ENCODE results near the gene PCDHGB4.
"Not testable (repeated sequence)": the region's sequence is repeated elsewhere in the genome, so short reads cannot be mapped to it uniquely, and the experiment has no call there.

Gene PCDHGB4

DNA sequence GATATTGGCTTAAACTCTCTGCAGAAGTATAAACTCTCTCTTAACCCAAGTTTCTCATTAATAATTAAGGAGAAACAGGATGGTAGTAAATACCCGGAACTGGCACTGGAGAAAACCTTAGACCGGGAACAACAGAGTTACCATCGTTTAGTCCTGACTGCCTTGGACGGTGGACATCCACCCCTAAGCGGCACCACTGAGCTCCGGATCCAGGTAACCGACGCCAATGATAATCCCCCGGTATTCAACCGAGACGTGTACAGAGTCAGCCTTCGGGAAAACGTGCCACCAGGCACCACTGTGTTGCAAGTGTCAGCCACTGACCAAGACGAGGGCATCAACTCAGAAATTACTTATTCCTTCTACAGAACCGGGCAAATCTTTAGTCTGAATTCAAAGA, 11.1 kb downstream of the PCDHGB4 start:
- DNase-seq (ENCODE audit: low read depth in 2 of 2), result no peak

DNA sequence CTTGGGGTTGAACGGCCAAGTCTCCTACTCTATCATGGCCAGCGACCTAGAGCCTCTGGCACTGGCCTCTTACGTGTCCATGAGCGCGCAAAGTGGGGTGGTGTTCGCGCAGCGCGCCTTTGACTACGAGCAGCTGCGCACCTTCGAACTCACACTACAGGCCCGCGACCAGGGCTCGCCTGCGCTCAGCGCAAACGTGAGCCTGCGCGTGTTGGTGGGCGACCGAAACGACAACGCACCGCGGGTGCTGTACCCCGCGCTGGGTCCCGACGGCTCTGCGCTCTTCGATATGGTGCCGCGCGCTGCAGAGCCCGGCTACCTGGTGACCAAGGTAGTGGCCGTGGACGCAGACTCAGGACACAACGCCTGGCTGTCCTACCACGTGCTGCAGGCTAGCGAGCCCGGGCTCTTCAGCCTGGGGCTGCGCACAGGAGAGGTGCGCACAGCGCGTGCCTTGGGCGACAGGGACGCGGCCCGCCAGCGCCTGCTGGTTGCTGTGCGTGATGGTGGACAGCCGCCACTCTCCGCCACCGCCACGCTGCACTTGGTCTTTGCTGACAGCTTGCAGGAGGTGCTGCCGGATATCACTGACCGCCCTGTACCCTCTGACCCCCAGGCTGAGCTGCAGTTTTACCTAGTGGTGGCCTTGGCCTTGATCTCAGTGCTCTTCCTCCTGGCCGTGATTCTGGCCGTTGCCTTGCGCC, 12.2 kb downstream of the PCDHGB4 start:
- no peak for DNase-seq (ENCODE audit: low read depth in 2 of 2)

DNA sequence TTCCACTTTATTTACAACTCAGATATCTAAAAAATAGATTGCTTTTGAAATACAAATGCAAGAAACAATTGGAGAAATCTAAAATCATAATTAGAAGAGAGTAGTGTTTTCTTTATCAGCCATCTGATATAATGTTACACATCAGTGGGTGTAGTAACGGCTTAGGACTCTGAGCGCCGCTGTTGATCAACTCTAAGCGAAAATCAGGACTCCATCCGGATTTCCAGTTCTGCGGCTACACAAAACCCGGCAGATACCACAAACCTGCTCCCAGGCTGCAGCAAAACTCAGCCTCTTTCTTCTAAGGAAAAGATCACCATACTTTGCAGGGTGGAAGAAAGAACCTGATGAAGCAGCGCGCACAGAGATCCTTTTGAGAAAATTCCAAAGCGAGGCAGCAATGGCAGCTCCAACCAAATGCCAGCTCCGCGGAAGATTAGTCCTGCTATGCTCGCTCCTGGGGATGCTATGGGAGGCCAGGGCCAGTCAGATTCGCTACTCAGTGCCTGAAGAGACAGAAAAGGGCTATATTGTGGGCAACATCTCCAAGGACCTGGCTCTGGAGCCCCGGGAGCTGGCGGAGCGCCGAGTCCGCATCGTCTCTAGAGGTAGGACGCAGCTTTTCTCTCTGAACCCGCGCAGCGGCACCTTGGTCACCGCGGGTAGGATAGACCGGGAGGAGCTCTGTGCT, 15.2 kb downstream of the PCDHGB4 start, which contains the start of gene PCDHGA9:
PCDHGA9 (plus strand) TSS at position 226 of the 691 bp plus-strand sequence; CDS start at position 401, 175 bp downstream.
- no peak for DNase-seq (ENCODE audit: low read depth in 2 of 2)

DNA sequence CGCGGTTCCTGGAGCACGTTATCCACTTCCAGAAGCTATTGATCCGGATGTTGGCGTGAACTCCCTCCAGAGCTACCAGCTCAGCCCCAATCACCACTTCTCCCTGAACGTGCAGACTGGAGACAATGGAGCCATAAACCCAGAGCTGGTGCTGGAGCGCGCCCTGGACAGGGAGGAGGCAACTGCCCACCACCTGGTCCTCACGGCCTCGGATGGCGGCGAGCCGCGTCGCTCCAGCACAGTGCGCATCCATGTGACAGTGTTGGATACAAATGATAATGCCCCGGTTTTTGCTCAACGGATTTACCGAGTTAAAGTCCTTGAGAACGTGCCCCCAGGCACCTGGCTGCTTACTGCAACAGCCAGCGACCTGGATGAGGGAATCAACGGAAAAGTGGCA, 15.9 kb downstream of the PCDHGB4 start:
- DNase-seq (ENCODE audit: low read depth in 2 of 2), result no peak

DNA sequence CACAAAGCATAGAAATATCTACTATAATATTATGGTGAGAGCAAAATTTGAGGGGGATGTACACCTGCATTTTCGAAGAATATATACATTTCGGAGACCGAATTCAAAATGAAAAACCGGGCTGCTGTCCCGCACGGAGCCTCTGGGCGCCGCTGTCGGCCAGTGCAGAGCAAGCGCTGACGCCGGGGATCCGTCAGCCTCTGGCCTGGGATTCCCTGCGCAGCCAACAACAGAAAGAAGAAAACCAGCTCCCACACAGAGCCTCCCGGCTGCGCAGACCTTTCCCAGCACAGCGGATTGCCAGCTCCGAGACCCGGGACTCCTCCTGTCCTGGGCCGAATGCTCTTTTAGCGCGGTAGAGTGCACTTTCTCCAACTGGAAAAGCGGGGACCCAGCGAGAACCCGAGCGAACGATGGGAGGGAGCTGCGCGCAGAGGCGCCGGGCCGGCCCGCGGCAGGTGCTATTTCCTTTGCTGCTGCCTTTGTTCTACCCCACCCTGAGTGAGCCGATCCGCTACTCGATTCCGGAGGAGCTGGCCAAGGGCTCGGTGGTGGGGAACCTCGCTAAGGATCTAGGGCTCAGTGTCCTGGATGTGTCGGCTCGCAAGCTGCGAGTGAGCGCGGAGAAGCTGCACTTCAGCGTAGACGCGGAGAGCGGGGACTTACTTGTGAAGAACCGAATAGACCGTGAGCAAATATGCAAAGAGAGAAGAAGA, 20.4 kb downstream of the PCDHGB4 start, which contains the start of gene PCDHGB6:
PCDHGB6 (plus strand) TSS at position 232 of the 716 bp plus-strand sequence; CDS start at position 414, 182 bp downstream.
- DNase-seq (ENCODE audit: low read depth in 2 of 2), result peak in 1 of 2 donors; percentile 44

DNA sequence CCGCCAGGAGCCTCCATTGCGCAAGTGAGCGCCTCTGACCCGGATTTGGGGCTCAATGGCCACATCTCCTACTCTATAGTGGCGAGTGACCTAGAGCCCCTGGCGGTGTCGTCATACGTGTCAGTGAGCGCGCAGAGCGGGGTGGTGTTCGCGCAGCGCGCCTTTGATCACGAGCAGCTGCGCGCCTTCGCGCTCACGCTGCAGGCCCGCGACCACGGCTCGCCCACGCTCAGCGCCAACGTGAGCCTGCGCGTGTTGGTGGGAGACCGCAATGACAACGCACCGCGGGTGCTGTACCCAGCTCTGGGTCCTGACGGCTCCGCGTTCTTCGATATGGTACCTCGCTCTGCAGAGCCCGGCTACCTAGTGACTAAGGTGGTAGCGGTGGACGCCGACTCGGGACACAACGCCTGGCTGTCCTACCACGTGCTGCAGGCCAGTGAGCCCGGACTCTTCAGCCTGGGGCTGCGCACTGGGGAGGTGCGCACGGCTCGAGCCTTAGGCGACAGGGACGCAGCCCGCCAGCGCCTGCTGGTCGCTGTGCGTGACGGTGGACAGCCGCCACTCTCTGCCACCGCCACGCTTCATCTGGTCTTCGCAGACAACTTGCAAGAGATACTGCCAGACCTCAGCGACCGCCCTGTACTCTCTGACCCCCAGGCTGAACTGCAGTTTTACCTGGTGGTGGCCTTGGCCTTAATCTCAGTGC, 22.3 kb downstream of the PCDHGB4 start:
- no peak for DNase-seq (ENCODE audit: low read depth in 2 of 2)

DNA sequence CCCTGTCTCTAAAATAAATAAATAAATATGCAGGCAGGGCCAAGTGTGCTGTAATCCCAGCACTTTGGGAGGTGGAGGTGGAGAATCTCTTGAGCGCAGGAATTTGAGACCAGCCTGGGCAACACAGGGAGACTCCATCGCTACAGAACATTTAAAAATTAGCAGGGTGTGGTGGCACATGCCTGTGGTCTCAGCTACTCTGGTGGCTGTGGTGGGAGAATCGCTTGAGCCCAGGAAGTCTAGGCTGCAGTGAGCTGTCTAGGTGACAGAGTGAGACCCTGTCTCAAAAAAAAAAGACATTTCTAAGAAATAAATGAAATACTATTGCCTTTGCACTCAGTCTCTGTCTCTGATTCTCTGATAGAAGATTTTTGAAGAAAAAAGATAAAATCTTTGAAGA, 24.1 kb downstream of the PCDHGB4 start:
- no peak for DNase-seq (ENCODE audit: low read depth in 2 of 2)

DNA sequence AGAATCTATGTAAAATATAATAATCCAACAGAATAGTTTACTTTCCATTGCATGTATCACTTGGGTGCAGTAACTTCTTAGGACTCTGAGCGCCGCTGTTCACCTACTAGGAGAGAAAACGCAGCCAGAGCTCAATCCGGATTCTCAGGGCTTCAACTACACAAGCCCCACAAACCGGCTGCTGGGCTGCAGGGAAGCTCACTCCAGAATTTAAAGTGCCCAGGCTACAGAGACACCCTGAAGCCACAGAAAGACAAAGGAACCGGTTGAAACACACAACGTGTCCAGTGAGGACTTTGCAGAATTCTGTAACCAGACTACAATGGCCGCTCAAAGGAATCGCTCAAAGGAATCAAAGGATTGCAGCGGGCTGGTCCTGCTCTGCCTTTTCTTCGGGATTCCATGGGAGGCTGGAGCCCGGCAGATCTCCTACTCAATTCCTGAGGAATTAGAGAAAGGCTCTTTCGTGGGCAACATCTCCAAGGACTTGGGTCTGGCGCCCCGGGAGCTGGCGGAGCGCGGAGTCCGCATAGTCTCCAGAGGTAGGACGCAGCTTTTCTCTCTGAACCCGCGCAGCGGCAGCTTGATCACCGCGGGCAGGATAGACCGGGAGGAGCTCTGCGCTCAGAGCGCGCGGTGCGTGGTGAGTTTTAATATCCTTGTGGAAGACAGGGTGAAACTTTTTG, 25.5 kb downstream of the PCDHGB4 start, which contains the start of gene PCDHGA10:
PCDHGA10 (plus strand) TSS at position 134 of the 686 bp plus-strand sequence; CDS start at position 323, 189 bp downstream.
- peak; percentile 32 to 33 for DNase-seq (ENCODE audit: low read depth in 2 of 2)

DNA sequence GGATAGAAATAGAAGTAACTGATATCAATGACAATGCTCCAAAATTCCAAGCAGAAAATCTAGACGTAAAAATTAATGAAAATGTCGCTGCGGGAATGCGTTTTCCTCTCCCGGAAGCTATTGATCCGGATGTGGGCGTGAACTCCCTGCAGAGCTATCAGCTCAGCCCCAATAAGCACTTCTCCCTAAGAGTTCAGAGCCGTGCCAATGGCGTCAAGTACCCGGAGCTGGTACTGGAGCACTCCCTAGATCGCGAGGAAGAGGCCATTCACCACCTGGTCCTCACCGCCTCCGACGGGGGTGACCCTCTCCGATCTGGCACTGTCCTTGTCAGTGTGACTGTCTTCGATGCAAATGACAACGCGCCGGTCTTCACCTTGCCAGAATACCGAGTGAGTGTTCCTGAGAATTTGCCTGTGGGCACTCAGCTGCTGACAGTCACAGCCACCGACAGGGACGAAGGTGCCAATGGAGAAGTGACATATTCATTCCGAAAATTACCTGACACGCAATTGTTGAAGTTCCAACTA, 26.1 kb downstream of the PCDHGB4 start:
- DNase-seq (ENCODE audit: low read depth in 2 of 2), result no peak

DNA sequence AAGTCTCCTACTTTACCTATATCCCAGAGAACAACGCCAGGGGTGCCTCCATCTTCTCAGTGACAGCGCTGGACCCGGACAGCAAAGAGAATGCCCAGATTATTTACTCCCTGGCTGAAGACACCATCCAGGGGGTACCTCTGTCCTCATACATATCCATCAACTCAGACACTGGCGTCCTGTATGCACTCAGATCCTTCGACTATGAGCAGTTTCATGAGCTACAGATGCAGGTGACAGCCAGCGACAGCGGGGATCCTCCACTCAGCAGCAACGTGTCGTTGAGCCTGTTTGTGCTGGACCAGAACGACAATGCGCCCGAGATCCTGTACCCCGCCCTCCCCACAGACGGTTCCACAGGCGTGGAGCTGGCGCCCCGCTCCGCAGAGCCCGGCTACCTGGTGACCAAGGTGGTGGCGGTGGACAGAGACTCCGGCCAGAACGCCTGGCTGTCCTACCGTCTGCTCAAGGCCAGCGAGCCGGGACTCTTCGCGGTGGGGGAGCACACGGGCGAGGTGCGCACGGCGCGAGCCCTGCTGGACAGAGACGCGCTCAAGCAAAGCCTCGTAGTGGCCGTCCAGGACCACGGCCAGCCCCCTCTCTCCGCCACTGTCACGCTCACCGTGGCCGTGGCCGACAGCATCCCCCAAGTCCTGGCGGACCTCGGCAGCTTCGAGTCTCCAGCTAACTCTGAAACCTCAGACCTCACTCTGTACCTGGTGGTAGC, 27.2 kb downstream of the PCDHGB4 start:
- not testable (repeated sequence) for DNase-seq (ENCODE audit: low read depth in 2 of 2)

DNA sequence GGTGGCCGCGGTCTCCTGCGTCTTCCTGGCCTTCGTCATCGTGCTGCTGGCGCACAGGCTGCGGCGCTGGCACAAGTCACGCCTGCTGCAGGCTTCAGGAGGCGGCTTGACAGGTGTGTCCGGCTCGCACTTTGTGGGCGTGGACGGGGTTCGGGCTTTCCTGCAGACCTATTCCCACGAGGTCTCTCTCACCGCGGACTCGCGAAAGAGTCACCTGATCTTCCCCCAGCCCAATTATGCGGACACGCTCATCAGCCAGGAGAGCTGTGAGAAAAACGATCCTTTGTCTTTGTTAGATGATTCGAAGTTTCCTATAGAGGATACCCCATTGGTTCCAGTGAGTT, 27.7 kb downstream of the PCDHGB4 start:
- DNase-seq (ENCODE audit: low read depth in 2 of 2), result not testable (repeated sequence)

DNA sequence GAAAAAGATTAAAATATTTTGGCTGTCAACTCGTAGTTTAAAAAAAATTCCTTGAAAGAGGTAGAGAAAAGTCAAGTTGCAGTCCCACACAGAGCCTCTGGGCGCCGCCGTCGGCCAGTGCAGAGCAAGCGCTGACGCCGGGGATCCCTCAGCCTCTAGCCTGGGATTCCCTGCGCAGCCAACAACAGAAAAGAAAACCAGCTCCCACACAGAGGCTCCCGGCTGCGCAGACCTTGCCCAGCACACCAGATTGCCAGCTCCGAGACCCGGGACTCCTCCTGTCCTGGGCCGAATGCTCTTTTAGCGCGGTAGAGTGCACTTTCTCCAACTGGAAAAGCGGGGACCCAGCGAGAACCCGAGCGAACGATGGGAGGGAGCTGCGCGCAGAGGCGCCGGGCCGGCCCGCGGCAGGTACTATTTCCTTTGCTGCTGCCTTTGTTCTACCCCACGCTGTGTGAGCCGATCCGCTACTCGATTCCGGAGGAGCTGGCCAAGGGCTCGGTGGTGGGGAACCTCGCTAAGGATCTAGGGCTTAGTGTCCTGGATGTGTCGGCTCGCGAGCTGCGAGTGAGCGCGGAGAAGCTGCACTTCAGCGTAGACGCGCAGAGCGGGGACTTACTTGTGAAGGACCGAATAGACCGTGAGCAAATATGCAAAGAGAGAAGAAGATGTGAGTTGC, 30.1 kb downstream of the PCDHGB4 start, which contains the start of gene PCDHGB7:
PCDHGB7 (plus strand) TSS at position 184 of the 679 bp plus-strand sequence; CDS start at position 367, 183 bp downstream.
- DNase-seq (ENCODE audit: low read depth in 2 of 2), result peak in 1 of 2 donors; percentile 48

DNA sequence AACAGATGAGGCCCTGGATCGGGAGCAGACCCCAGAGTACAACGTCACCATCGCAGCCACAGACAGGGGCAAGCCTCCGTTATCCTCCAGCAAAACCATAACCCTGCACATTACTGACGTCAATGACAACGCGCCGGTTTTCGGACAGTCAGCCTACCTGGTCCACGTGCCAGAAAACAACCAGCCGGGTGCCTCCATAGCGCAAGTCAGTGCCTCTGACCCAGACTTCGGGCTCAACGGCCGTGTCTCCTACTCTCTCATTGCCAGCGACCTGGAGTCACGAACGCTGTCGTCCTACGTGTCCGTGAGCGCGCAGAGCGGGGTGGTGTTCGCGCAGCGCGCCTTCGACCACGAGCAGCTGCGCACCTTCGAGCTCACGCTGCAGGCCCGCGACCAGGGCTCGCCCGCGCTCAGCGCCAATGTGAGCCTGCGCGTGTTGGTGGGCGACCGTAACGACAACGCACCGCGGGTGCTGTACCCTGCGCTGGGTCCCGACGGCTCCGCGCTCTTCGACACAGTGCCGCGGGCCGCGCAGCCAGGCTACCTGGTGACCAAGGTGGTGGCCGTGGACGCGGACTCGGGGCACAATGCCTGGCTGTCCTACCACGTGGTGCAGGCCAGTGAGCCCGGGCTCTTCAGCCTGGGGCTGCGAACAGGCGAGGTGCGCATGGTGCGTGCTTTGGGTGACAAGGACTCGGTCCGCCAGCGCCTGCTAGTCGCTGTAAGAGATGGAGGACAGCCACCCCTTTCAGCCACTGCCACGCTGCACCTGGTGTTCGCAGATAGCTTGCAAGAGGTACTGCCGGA, 31.8 kb downstream of the PCDHGB4 start:
- DNase-seq (ENCODE audit: low read depth in 2 of 2), result no peak

DNA sequence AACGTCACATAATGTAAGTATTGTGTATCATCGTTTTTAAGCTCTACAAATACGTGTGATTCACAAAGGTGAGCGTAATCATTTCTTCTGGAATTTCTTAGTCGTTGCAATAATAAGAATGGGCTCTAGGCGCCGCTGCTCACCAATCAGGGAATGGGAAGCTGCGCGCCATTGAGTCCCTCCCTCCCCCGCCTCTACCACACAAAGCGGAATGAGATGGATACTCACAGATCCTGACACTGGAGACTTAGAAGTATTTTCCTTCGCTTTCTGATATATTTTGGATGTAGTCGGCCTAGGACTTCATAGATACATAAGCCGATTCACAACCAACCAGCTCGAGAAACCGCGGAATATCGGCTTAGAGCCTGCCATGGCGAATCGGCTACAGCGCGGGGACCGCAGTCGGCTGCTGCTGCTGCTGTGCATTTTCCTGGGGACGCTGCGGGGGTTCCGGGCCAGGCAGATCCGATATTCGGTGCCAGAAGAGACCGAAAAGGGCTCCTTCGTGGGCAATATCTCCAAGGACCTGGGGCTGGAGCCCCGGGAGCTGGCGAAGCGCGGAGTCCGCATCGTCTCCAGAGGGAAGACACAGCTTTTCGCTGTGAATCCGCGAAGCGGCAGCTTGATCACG, 33.5 kb downstream of the PCDHGB4 start, which contains the start of gene PCDHGA11:
PCDHGA11 (plus strand) TSS at position 197 of the 634 bp plus-strand sequence; CDS start at position 374, 177 bp downstream.
- no peak for DNase-seq (ENCODE audit: low read depth in 2 of 2)

DNA sequence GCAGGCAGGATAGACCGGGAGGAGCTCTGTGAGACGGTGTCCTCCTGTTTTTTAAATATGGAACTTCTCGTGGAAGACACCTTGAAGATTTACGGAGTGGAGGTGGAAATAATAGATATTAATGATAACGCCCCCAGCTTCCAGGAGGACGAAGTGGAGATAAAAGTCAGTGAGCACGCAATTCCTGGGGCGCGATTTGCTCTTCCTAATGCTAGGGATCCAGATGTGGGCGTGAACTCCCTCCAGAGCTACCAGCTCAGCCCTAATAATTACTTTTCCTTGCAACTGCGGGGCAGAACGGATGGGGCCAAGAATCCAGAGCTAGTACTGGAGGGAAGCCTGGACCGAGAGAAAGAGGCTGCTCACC, 34.0 kb downstream of the PCDHGB4 start:
- no peak for DNase-seq (ENCODE audit: low read depth in 2 of 2)

DNA sequence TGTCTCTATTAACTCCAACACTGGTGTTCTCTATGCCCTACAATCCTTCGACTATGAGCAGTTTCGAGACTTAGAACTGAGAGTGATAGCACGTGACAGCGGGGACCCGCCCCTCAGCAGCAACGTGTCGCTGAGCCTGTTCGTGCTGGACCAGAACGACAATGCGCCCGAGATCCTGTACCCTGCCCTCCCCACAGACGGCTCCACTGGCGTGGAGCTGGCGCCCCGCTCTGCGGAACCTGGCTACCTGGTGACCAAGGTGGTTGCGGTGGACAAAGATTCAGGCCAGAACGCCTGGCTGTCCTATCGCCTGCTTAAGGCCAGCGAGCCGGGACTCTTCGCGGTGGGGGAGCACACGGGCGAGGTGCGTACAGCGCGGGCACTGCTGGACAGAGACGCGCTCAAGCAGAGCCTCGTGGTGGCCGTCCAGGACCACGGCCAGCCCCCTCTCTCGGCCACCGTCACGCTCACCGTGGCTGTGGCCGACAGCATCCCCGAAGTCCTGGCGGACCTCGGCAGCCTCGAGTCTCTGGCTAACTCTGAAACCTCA, 35.3 kb downstream of the PCDHGB4 start:
- DNase-seq (ENCODE audit: low read depth in 2 of 2), result no peak

DNA sequence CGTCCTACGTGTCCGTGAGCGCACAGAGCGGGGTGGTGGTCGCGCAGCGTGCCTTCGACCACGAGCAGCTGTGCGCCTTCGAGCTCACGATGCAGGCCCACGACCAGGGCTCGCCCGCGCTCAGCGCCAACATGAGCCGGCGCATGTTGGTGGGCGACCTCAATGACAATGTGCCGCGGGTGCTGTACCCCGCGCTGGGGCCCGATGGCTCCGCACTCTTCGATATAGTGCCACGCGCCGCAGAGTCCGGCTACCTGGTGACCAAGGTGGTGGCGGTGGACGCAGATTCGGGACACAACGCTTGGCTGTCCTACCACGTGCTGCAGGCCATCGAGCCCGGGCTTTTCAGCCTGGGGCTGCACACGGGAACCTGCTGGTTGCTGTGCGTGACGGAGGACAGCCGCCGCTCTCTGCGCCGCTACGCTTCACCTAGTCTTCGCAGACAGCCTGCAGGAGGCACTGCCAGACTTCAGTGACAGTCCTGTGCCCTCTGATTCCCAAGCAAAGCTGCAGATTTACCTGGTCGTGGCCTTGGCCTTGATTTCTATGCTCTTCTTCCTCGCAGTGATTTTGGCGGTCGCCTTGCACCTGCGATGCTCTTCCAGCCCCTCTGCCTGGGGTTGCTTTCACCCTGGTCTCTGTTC, 40.4 kb downstream of the PCDHGB4 start:
- no peak for DNase-seq (ENCODE audit: low read depth in 2 of 2)
